ENCODE results near the gene PPP3CA. TPM values are rescaled to one million over a fixed set of nuclear protein-coding genes. Genes with fewer than 3 reads are reported as not detected.

Gene PPP3CA
- polyA plus RNA-seq, 3 donors, result 6.5 to 27.2 (median 14.1) TPM

DNA sequence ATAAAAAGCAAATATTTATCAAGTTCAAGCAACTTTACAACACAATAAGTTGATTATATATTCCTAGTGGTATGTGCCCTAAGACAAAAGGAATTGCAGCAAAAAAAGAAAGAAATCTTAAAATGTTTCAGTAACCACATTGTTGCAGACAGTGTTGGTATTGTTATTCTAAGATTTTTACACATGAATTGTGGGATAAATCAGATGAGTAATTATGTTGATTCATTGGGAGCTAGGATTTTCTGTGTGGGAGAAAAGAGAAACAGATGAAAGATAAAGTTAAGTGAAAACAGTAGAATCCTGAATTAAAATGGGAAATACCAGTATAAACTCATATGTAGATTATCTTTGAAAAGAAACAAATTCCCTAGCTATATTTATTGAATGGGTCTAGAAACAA is 362.4 kb downstream of the PPP3CA start:
- no peak overlapping the region for H3K27ac ChIP-seq (ENCODE audit: low read depth, low read length)

DNA sequence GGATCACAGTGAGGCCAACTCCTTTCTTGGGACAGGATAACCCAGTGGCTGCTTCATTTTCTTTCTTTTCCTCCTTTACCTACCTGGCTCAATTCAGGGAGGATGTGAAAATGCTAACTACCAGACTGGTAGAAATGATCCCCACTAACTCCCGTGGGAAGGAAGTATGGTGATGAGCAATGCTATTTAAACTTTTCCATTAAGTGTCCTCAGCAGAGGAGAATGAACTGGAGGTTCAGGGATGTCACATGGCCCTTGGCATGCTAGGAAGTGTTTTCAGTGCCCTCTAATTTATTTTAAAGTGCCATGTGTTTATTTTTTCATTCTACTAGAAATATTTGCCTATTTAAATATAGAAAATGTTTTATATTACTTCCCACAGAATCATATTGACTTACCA is 363.9 kb downstream of the PPP3CA start:
- 65 to 82% (median 77%) methylated on average over 1 of the region's 1 CpG for WGBS, 3 donors
- no peak overlapping the region for H3K27ac ChIP-seq (ENCODE audit: low read depth, low read length)

DNA sequence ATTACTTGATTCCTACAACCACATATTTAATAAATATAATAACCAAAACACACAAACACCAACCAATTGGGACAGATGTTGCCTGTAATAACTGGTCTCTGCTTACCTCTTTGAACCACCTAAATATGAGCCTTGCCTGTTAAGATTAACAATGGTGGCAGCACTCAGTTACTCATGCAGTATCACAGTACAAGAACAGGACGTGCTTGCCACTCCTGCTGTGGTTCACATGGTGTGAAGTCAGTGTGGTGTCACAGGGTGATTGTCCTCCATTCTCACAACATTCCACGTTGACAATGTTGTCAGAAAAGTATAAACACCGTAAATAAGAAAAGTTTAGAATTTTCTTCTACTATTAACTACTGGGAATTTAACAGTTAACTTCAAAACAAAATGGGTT is 365.0 kb downstream of the PPP3CA start:
- no peak overlapping the region for H3K27ac ChIP-seq (ENCODE audit: low read depth, low read length)
- WGBS, 3 donors, result 65 to 79% (median 75%) methylated on average over 3 of the region's 3 CpGs

DNA sequence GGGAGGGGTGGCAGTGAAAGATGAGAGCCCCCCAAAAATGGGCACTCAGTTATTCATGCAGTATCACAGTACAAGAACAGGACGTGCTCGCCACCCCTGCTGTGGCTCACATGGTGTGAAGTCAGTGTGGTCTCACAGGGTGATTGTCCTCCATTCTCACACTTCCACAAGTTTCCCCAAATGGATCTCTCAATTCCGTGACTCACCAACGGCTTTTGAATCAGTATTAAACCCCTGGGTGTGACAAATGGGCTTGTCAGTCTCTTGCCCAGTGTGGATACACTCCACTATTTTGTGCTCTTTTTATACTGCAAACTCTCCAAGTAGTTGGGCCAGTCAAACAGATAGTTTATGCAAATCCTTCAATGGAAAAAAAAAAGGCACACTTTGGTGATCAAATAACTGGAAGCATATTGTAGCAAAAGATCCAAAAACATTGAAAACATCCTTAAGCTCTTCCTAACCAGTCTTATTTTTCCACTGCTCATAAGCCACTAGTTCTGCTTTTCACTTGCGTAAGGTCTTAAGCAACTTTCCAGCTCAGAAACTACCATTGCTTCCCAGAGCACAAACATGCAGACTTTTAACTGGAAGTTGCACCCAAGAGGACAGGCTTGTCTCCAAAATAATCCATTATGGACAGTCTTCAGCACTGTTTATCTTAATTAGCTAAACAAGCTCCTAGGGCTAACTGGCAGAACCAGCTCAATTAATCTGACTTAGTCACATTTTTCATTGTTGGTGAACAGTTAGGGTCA is 365.7 kb downstream of the PPP3CA start:
- no peak overlapping the region for H3K27ac ChIP-seq (ENCODE audit: low read depth, low read length)
- WGBS, 3 donors, result 53 to 74% (median 58%) methylated on average over 5 of the region's 5 CpGs

DNA sequence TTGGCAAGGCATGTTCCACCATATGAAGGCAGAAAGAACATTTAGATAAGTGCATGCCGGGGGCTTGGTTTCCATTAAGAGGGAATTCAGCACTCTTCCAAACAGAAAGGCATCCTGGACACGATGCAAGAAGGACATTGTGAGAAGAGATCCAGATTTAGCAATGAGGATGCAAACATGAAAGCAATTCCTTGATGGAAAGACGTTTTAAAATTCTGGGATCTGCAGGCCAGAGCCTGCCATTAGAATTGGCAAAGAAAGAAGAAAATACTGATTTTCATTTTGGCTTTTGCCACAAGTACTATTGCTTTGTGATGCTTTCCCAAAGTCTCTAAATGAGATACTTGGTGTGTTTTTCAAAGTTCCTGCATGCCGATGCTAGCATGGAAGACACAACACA is 367.6 kb downstream of the PPP3CA start:
- 69 to 75% (median 70%) methylated on average over 4 of the region's 4 CpGs for WGBS, 3 donors
- H3K27ac ChIP-seq (ENCODE audit: low read depth, low read length), result no peak overlapping the region

DNA sequence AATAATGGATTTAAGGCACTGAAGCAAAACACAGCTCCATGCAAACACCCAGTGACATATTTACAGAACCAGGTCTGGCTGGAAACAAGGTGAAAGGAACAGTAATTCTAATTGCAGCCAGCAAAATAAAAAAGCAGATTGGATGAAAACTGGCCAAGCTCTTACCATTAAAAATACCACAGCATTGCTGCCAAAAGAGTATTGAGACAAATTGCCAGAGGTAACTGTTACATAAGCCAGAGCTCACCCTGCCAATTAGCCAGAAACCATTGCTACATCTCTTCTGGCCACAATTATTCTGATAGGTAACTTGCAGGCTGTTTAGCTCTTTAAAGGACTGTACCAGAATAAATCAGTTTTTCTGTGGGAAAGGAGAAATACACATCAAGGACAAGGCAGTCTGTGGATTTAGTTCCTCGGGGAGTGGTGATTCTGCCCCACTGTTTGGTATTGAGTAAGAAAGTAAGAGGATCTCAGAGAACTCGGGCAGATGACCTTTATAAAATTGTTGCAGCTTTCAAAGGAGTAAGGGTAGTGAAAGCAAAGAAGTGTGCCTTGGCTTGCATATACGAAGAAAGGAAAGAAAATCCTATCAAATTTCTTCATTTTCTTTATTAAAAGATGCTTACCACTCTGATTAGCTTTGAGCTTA is 369.5 kb downstream of the PPP3CA start:
- 42 to 62% (median 60%) methylated on average over 3 of the region's 3 CpGs for WGBS, 3 donors
- H3K27ac ChIP-seq (ENCODE audit: low read depth, low read length), result no peak overlapping the region

- no peak overlapping the region for H3K27ac ChIP-seq (ENCODE audit: low read depth, low read length)
Observed at GRCh38 chr4:100977274-100977673, 370.1 kb downstream of the PPP3CA start.

All from adipose tissue (tissue), 3 donors.